HCT116 (cell line): ENCODE results near the gene TENM4. TPM values are rescaled to one million over a fixed set of nuclear protein-coding genes. Genes with fewer than 3 reads are reported as not detected.

ENCODE experiments used
- ATAC-seq: fragments of 200-7000 bp; cut with Tn5 transposase; 2 replicates; pipeline ENCODE4 v1.9.1; 2020; ENCODE audit warnings: mild to moderate bottlenecking, moderate library complexity
- BruUV-seq: library from RNA; stranded (reverse); fragments of 400-500 nt; replicated peaks from 2 replicates; lab custom pipeline; 2021; lab: Mats Ljungman, UMichigan
- CTCF ChIA-PET: fragments of 300-600 bp; sonication (Branson Sonifier 250); formaldehyde crosslinking; loops from one replicate; lab custom pipeline; 2021; ENCODE audit warnings: antibody characterized with exemption; lab: Charles Lee
- POLR2A ChIA-PET: fragments of 300-600, 350-600 bp; sonication (Branson Sonifier 250); formaldehyde crosslinking; loops from one replicate; lab custom pipeline; 2021; ENCODE audit warnings: antibody characterized with exemption; lab: Charles Lee
- RAD21 ChIA-PET, 2 experiments: fragments of 300-600 bp; sonication (Branson Sonifier 250); formaldehyde crosslinking; loops; one replicate each; lab custom pipeline; 2023; ENCODE audit warnings: low total read pairs in 2 of 2; ENCODE audit not compliant: uncharacterized antibody in 2 of 2, unreplicated experiment in 2 of 2, low non-redundant PET in 1 of 2; lab: Charles Lee
- DNase-seq: peaks from one replicate; pipeline ENCODE4 v3.0.0-alpha.2; 2010; ENCODE audit warnings: low read depth, low spot score
- H2AFZ ChIP-seq: fragments of 200-600 bp; shearing (Covaris generic), sonication (generic); 2 replicates; pipeline ENCODE4 v1.6.1; 2017; ENCODE audit warnings: low read depth, mixed run types, mixed read lengths, antibody characterized with exemption, low read length; ENCODE audit not compliant: poor library complexity, severe bottlenecking
- H3K27ac ChIP-seq: 2 replicates; pipeline ENCODE4 v1.5.1; 2012; ENCODE audit warnings: low read depth, low read length
- H3K27me3 ChIP-seq: fragments of 200-600 bp; sonication (generic); 2 replicates; pipeline ENCODE4 v1.6.1; 2016; ENCODE audit warnings: mixed run types, low read length, mixed read lengths; ENCODE audit not compliant: insufficient read depth
- H3K36me3 ChIP-seq, 2 experiments: fragments of 200-500 bp in 1 of 2; fragments of 200-600 bp in 1 of 2; sonication (Bioruptor generic) in 1 of 2; sonication (generic) in 1 of 2; 2 replicates each; pipeline versions ENCODE4 v1.5.1 to v1.6.1; 2014 to 2016; ENCODE audit warnings: low read length in 2 of 2, inconsistent platforms in 1 of 2, mixed read lengths in 1 of 2, mixed run types in 1 of 2; ENCODE audit not compliant: insufficient read depth in 2 of 2, control insufficient read depth in 1 of 2
- H3K4me1 ChIP-seq, 2 experiments: fragments of 200-600 bp in 1 of 2; sonication (generic) in 1 of 2; 2 replicates each; pipeline versions ENCODE4 v1.5.1 to v1.6.1; 2012 to 2017; ENCODE audit warnings: low read length in 2 of 2, inconsistent platforms in 1 of 2, mild to moderate bottlenecking in 1 of 2, mixed read lengths in 1 of 2, mixed run types in 1 of 2, moderate library complexity in 1 of 2; ENCODE audit not compliant: insufficient read depth in 2 of 2, control insufficient read depth in 1 of 2
- H3K4me2 ChIP-seq: fragments of 200-600 bp; sonication (generic); 2 replicates; pipeline ENCODE4 v1.6.1; 2017; ENCODE audit warnings: mixed run types, low read length, mixed read lengths
- H3K4me3 ChIP-seq, 2 experiments: fragments of 200-600 bp in 1 of 2; sonication (generic) in 1 of 2; replicated peaks in 1 of 2; 2 replicates each; pipeline ENCODE4 v1.5.1; 2011 to 2016; ENCODE audit warnings: low read length in 2 of 2, control low read depth in 1 of 2, low read depth in 1 of 2, mild to moderate bottlenecking in 1 of 2, mixed read lengths in 1 of 2, mixed run types in 1 of 2
- H3K79me2 ChIP-seq: fragments of 200-600 bp; sonication (generic); 2 replicates; pipeline ENCODE4 v1.6.1; 2017; ENCODE audit warnings: mild to moderate bottlenecking, mixed run types, low read length, moderate library complexity, mixed read lengths; ENCODE audit not compliant: insufficient read depth
- H3K9ac ChIP-seq: fragments of 200-600 bp; sonication (generic); 2 replicates; pipeline ENCODE4 v1.6.1; 2016; ENCODE audit warnings: low read length, mixed read lengths
- H3K9me2 ChIP-seq: fragments of 200-600 bp; sonication (generic), shearing (Covaris generic); 2 replicates; pipeline ENCODE4 v1.6.1; 2017; ENCODE audit warnings: mixed run types, mild to moderate bottlenecking, moderate library complexity; ENCODE audit not compliant: insufficient read depth
- H3K9me3 ChIP-seq, 2 experiments: fragments of 200-500 bp in 1 of 2; fragments of 200-600 bp in 1 of 2; sonication (Bioruptor generic) in 1 of 2; sonication (generic) in 1 of 2; 2 replicates each; pipeline ENCODE4 v1.6.1; 2014 to 2017; ENCODE audit warnings: low read length in 2 of 2, mixed read lengths in 2 of 2, inconsistent platforms in 1 of 2, low read depth in 1 of 2, mild to moderate bottlenecking in 1 of 2, mixed run types in 1 of 2, moderate library complexity in 1 of 2; ENCODE audit not compliant: control insufficient read depth in 1 of 2, insufficient read depth in 1 of 2
- H4K20me1 ChIP-seq: fragments of 200-600 bp; sonication (generic), shearing (Covaris generic); 2 replicates; pipeline ENCODE4 v1.6.1; 2017; ENCODE audit warnings: mixed run types, mild to moderate bottlenecking, moderate library complexity; ENCODE audit not compliant: insufficient read depth
- EGR1 ChIP-seq: IDR thresholded peaks from 2 replicates; pipeline ENCODE4 v1.6.1; 2012; ENCODE audit warnings: low read depth
- EZH2 ChIP-seq: fragments of 200-600 bp; sonication (generic); IDR thresholded peaks from 2 replicates; pipeline ENCODE4 v1.6.1; 2017; ENCODE audit warnings: antibody characterized with exemption, mixed run types
- EZH2phosphoT487 ChIP-seq: fragments of 200-600 bp; IDR thresholded peaks from 2 replicates; pipeline ENCODE4 v1.6.1; 2018; ENCODE audit warnings: antibody characterized with exemption, borderline replicate concordance
- FOSL1 ChIP-seq: IDR thresholded peaks from 2 replicates; pipeline ENCODE4 v1.6.1; 2012; ENCODE audit warnings: low read depth
- JUND ChIP-seq: IDR thresholded peaks from 2 replicates; pipeline ENCODE4 v1.6.1; 2012
- POLR2A ChIP-seq: IDR thresholded peaks from 2 replicates; pipeline ENCODE4 v1.7.0; 2011; ENCODE audit warnings: borderline replicate concordance; ENCODE audit not compliant: insufficient read depth, insufficient read length; ENCODE audit errors: extremely low read depth
- SP1 ChIP-seq: IDR thresholded peaks from 2 replicates; pipeline ENCODE4 v1.6.1; 2012; ENCODE audit warnings: low read depth
- SRF ChIP-seq: IDR thresholded peaks from 2 replicates; pipeline ENCODE4 v1.6.1; 2012; ENCODE audit warnings: low read depth
- intact Hi-C: fragments of 100-400 bp; cut with micrococcal nuclease; formaldehyde crosslinking; loops from 2 replicates; pipeline ENCODE4 v1.10.0; 2022
- total RNA-seq: library from RNA; stranded (reverse); gene quantifications from one replicate; pipeline ENCODE4 v1.2.1, GENCODE V29; 2021; ENCODE audit not compliant: unreplicated experiment
- TF ChIP-seq, protein P1 (sequence below): IDR thresholded peaks from 2 replicates; pipeline ENCODE4 v1.6.1; 2012
- TF ChIP-seq, protein P2 (sequence below), 3 experiments: fragments of 200-600 bp in 1 of 3; sonication (generic) in 1 of 3; IDR thresholded peaks in 2 of 3; conservative IDR thresholded peaks in 1 of 3; 2 replicates each; pipeline ENCODE4 v1.5.1; 2012 to 2017; ENCODE audit warnings: low read depth in 2 of 3, low read length in 2 of 3, antibody characterized with exemption in 1 of 3, borderline replicate concordance in 1 of 3, control low read depth in 1 of 3, mild to moderate bottlenecking in 1 of 3, mixed read lengths in 1 of 3, mixed run types in 1 of 3, moderate library complexity in 1 of 3; ENCODE audit not compliant: insufficient read depth in 1 of 3
- TF ChIP-seq, protein P3 (sequence below): IDR thresholded peaks from 2 replicates; pipeline ENCODE4 v1.6.1; 2011; ENCODE audit warnings: mild to moderate bottlenecking, low read length, moderate library complexity; ENCODE audit not compliant: insufficient replicate concordance; ENCODE audit errors: extremely low read depth

Gene TENM4
- total RNA-seq, 1 experiment from 2014 or later = 0.05 TPM

DNA sequence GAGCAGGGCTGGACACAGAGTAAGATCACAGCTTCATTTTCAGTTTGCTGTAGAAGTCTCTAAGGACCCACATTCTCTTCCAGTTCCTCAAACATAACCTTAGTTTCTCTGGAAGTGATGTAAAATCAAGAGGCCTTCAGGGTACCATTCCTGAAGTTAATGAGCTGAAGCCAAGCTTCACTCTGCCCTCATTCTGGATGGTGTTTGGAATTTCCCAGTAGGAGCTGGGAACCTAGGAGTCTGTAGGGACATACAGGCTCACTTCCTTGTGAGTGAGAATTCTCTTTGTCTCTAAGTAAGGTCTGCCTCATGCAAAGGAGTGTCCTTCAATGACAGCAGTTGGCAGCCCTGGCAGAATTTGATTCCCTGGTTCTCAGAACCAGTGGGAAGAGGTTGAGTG is 723.8 kb downstream of the TENM4 start:
- H3K9me2 ChIP-seq = no peaks in the 10 kb centered on the region
- H3K79me2 ChIP-seq = no peaks in the 10 kb centered on the region
- ChIA-PET RAD21 (no interaction called here), CTCF (interaction anchor here (4.1 kb wide), 1 partner anchor 71 kb away, joined by 158 read pairs; no protein-coding TSS in a partner anchor), POLR2A (no interaction called here)
- H3K27me3 ChIP-seq = peaks cover 11% of the 10 kb centered on the region; the same call in 1 of the 2 replicates
- H3K4me2 ChIP-seq = no peak overlapping the region
- no peaks in the 10 kb centered on the region for H3K9me3 ChIP-seq
- no peaks in the 10 kb centered on the region for H3K36me3 ChIP-seq
- no peak for DNase-seq
- no TSS peak for BruUV-seq
- H3K9ac ChIP-seq = no peak overlapping the region
- peaks cover 10 to 18% of the 10 kb centered on the region in 2 experiments for H3K4me1 ChIP-seq
- TF ChIP-seq POLR2A (no peak), EZH2phosphoT487 (no peak), FOSL1 (no peak), EGR1 (no peak), SP1 (no peak), SRF (no peak), EZH2 (no peak), JUND (no peak)
- TF ChIP-seq, protein P1, sequence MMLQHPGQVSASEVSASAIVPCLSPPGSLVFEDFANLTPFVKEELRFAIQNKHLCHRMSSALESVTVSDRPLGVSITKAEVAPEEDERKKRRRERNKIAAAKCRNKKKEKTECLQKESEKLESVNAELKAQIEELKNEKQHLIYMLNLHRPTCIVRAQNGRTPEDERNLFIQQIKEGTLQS = no peak
- TF ChIP-seq, protein P2, sequence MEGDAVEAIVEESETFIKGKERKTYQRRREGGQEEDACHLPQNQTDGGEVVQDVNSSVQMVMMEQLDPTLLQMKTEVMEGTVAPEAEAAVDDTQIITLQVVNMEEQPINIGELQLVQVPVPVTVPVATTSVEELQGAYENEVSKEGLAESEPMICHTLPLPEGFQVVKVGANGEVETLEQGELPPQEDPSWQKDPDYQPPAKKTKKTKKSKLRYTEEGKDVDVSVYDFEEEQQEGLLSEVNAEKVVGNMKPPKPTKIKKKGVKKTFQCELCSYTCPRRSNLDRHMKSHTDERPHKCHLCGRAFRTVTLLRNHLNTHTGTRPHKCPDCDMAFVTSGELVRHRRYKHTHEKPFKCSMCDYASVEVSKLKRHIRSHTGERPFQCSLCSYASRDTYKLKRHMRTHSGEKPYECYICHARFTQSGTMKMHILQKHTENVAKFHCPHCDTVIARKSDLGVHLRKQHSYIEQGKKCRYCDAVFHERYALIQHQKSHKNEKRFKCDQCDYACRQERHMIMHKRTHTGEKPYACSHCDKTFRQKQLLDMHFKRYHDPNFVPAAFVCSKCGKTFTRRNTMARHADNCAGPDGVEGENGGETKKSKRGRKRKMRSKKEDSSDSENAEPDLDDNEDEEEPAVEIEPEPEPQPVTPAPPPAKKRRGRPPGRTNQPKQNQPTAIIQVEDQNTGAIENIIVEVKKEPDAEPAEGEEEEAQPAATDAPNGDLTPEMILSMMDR (IDR thresholded peaks at IDR 0.05 in 2 of 3, conservative IDR thresholded peaks at IDR 0.05 in 1 of 3; ENCODE audit: borderline replicate concordance in 1 of 3, insufficient read depth in 1 of 3, low read depth in 2 of 3, low read length in 2 of 3) = no peak
- TF ChIP-seq, protein P3, sequence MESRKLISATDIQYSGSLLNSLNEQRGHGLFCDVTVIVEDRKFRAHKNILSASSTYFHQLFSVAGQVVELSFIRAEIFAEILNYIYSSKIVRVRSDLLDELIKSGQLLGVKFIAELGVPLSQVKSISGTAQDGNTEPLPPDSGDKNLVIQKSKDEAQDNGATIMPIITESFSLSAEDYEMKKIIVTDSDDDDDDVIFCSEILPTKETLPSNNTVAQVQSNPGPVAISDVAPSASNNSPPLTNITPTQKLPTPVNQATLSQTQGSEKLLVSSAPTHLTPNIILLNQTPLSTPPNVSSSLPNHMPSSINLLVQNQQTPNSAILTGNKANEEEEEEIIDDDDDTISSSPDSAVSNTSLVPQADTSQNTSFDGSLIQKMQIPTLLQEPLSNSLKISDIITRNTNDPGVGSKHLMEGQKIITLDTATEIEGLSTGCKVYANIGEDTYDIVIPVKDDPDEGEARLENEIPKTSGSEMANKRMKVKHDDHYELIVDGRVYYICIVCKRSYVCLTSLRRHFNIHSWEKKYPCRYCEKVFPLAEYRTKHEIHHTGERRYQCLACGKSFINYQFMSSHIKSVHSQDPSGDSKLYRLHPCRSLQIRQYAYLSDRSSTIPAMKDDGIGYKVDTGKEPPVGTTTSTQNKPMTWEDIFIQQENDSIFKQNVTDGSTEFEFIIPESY = no peak
- no peak overlapping the region for H2AFZ ChIP-seq
- intact Hi-C loops = no loop called here
- H4K20me1 ChIP-seq = no peaks in the 10 kb centered on the region
- no peak overlapping the region for H3K27ac ChIP-seq
- no peak overlapping the region for H3K4me3 ChIP-seq
- no peak for ATAC-seq
